ENCODE results near the gene ABCD3. TPM values are rescaled to one million over a fixed set of nuclear protein-coding genes. Genes with fewer than 3 reads are reported as not detected.
"Not testable (repeated sequence)": the region's sequence is repeated elsewhere in the genome, so short reads cannot be mapped to it uniquely, and the experiment has no call there.

ABCD3 gene
- polyA plus RNA-seq, 1 of the 3 experiments (the other 2 are of a cell fraction): 6.5 TPM

GRCh38 chr1:94430066-94430465 is 11.9 kb downstream of the ABCD3 start:
- POLR2A ChIA-PET; H2AFZ ChIP-seq (ENCODE audit: low read depth); H3K9me2 ChIP-seq; H3K4me1 ChIP-seq (ENCODE audit: control insufficient read depth in 1 of 2, insufficient read depth in 2 of 2, low read depth in 1 of 2, low read length in 1 of 2); H3K27ac ChIP-seq (ENCODE audit: low read depth in 2 of 2, low read length in 1 of 2); DNase-seq; H3K9ac ChIP-seq; H3K4me3 ChIP-seq (ENCODE audit: low read depth in 2 of 2, low read length in 1 of 2); H3K4me2 ChIP-seq; H4K20me1 ChIP-seq (ENCODE audit: insufficient read depth); H3K27me3 ChIP-seq (ENCODE audit: insufficient read depth); H3F3A ChIP-seq (replicated peaks; ENCODE audit: insufficient read depth); CTCF ChIA-PET; H3K9me3 ChIP-seq; H3K36me3 ChIP-seq (replicated peaks in 1 of 2; ENCODE audit: control insufficient read depth in 1 of 2, insufficient read depth in 2 of 2, low read length in 1 of 2): not testable (repeated sequence)
- peaks cover 75% of the 10 kb centered on the region for H3K79me2 ChIP-seq (ENCODE audit: insufficient read depth)
- 82% methylated on average over 1 of the region's 1 CpG for WGBS (ENCODE audit: low lambda C conversion rate)

DNA sequence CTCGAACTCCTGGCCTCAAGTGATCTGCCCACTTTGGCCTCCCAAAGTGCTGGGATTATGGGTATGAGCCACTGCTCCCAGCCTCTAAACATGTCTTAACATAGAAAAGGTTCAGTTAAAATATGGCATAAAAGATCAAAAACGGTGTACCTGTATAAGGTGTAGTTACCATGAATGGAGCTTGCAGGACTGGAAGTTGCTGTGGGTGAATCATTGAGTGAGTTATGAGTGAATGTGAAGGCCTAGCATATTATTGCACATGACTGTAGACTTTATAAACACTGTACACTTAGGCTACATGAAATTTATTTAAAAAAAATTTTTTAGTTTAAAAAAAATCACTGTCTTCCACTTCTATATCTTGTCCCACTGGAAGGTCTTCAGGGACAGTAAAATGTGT is 15.7 kb downstream of the ABCD3 start:
- H3K27me3 ChIP-seq (ENCODE audit: insufficient read depth): no peaks in the 10 kb centered on the region
- no peaks in the 10 kb centered on the region for H3K4me1 ChIP-seq (ENCODE audit: control insufficient read depth in 1 of 2, insufficient read depth in 2 of 2, low read depth in 1 of 2, low read length in 1 of 2)
- H3K27ac ChIP-seq (ENCODE audit: low read depth in 2 of 2, low read length in 1 of 2): no peak overlapping the region
- H4K20me1 ChIP-seq (ENCODE audit: insufficient read depth): no peaks in the 10 kb centered on the region
- no peaks in the 10 kb centered on the region for H3K9me2 ChIP-seq
- H3K79me2 ChIP-seq (ENCODE audit: insufficient read depth): peaks cover 67% of the 10 kb centered on the region
- H3K9ac ChIP-seq: no peak overlapping the region
- H3K36me3 ChIP-seq (replicated peaks in 1 of 2; ENCODE audit: control insufficient read depth in 1 of 2, insufficient read depth in 2 of 2, low read length in 1 of 2): peaks cover 0 to 8% of the 10 kb centered on the region in 2 experiments
- DNase-seq: no peak
- ChIA-PET POLR2A (no interaction called here), CTCF (no interaction called here)
- H3K9me3 ChIP-seq: no peaks in the 10 kb centered on the region
- TF ChIP-seq ELF1 (IDR thresholded peaks at IDR 0.05): no peak
- H3K4me2 ChIP-seq: no peak overlapping the region
- WGBS (ENCODE audit: low lambda C conversion rate): 95% methylated on average over 2 of the region's 2 CpGs
- H3F3A ChIP-seq (replicated peaks; ENCODE audit: insufficient read depth): no peaks in the 10 kb centered on the region
- H3K4me3 ChIP-seq (ENCODE audit: low read depth in 2 of 2, low read length in 1 of 2): no peak overlapping the region
- H2AFZ ChIP-seq (ENCODE audit: low read depth): no peak overlapping the region

- no peaks in the 10 kb centered on the region for H4K20me1 ChIP-seq (ENCODE audit: insufficient read depth)
- H3K4me2 ChIP-seq: no peak overlapping the region
- WGBS (ENCODE audit: low lambda C conversion rate): 96% methylated on average over 2 of the region's 2 CpGs
- H3F3A ChIP-seq (replicated peaks; ENCODE audit: insufficient read depth): no peaks in the 10 kb centered on the region
- CTCF ChIA-PET: no interaction called here
- no peak for DNase-seq
- no peaks in the 10 kb centered on the region for H3K9me3 ChIP-seq
- no peak overlapping the region for H3K27ac ChIP-seq (ENCODE audit: low read depth in 2 of 2, low read length in 1 of 2)
- no peak overlapping the region for H2AFZ ChIP-seq (ENCODE audit: low read depth)
- H3K4me1 ChIP-seq (ENCODE audit: control insufficient read depth in 1 of 2, insufficient read depth in 2 of 2, low read depth in 1 of 2, low read length in 1 of 2): no peaks in the 10 kb centered on the region
- H3K4me3 ChIP-seq (ENCODE audit: low read depth in 2 of 2, low read length in 1 of 2): no peak overlapping the region
- POLR2A ChIA-PET: no interaction called here
- no peak overlapping the region for H3K9ac ChIP-seq
- no peaks in the 10 kb centered on the region for H3K27me3 ChIP-seq (ENCODE audit: insufficient read depth)
- H3K79me2 ChIP-seq (ENCODE audit: insufficient read depth): peaks cover 69% of the 10 kb centered on the region
- peaks cover 0 to 8% of the 10 kb centered on the region in 2 experiments for H3K36me3 ChIP-seq (replicated peaks in 1 of 2; ENCODE audit: control insufficient read depth in 1 of 2, insufficient read depth in 2 of 2, low read length in 1 of 2)
- no peaks in the 10 kb centered on the region for H3K9me2 ChIP-seq
- no peak for TF ChIP-seq CHD2 (IDR thresholded peaks at IDR 0.05; ENCODE audit: low read length, partially characterized antibody)
- TF ChIP-seq GATA2 (CRISPR knock-in tag; IDR thresholded peaks at IDR 0.05): no peak
- TF ChIP-seq FOXM1 (IDR thresholded peaks at IDR 0.05; ENCODE audit: low read depth): no peak
- TF ChIP-seq, protein P1, sequence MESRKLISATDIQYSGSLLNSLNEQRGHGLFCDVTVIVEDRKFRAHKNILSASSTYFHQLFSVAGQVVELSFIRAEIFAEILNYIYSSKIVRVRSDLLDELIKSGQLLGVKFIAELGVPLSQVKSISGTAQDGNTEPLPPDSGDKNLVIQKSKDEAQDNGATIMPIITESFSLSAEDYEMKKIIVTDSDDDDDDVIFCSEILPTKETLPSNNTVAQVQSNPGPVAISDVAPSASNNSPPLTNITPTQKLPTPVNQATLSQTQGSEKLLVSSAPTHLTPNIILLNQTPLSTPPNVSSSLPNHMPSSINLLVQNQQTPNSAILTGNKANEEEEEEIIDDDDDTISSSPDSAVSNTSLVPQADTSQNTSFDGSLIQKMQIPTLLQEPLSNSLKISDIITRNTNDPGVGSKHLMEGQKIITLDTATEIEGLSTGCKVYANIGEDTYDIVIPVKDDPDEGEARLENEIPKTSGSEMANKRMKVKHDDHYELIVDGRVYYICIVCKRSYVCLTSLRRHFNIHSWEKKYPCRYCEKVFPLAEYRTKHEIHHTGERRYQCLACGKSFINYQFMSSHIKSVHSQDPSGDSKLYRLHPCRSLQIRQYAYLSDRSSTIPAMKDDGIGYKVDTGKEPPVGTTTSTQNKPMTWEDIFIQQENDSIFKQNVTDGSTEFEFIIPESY (IDR thresholded peaks at IDR 0.05; ENCODE audit: borderline replicate concordance, low read depth): no peak
- no peak for TF ChIP-seq NRF1 (IDR thresholded peaks at IDR 0.05; ENCODE audit: low read depth, low read length)
- TF ChIP-seq EP300 (IDR thresholded peaks at IDR 0.05; ENCODE audit: borderline replicate concordance in 1 of 2, low read depth in 1 of 2, low read length in 1 of 2): no peak
- no peak for TF ChIP-seq JUND (IDR thresholded peaks at IDR 0.05)
- no peak for TF ChIP-seq MEF2A (IDR thresholded peaks at IDR 0.05; ENCODE audit: borderline replicate concordance, low read depth)
- no peak for TF ChIP-seq IRF3 (IDR thresholded peaks at IDR 0.05; ENCODE audit: low read depth, low read length)
- TF ChIP-seq YY1 (IDR thresholded peaks at IDR 0.05; ENCODE audit: low read depth): no peak
- no peak for TF ChIP-seq FOXJ3 (CRISPR knock-in tag; IDR thresholded peaks at IDR 0.05)
- TF ChIP-seq RCOR1 (IDR thresholded peaks at IDR 0.05; ENCODE audit: low read length): no peak
- no peak for TF ChIP-seq ELF1 (IDR thresholded peaks at IDR 0.05)
- no peak for TF ChIP-seq NFIC (IDR thresholded peaks at IDR 0.05; ENCODE audit: borderline replicate concordance)
- no peak for TF ChIP-seq FOSL2 (IDR thresholded peaks at IDR 0.05; ENCODE audit: borderline replicate concordance, low read depth)
- no peak for TF ChIP-seq TEAD4 (IDR thresholded peaks at IDR 0.05; ENCODE audit: borderline replicate concordance, insufficient read depth)
- no peak for TF ChIP-seq USF2 (IDR thresholded peaks at IDR 0.05; ENCODE audit: borderline replicate concordance, low read depth, low read length)
- TF ChIP-seq MXI1 (IDR thresholded peaks at IDR 0.05; ENCODE audit: low read depth, low read length): no peak
These were observed 16.3 kb downstream of the ABCD3 start for GRCh38 chr1:94434365-94435045.
